AG04449 (cell line): ENCODE data around the gene DGKB.

Experiments used
- CTCF ChIA-PET: fragments of 350-600 bp; formaldehyde crosslinking; extraction: SDS; loops from one replicate; lab custom pipeline; 2021; ENCODE audit warnings: antibody characterized with exemption; lab: Yijun Ruan, JAX
- POLR2A ChIA-PET: fragments of 400-600, 350-600 bp; formaldehyde crosslinking; extraction: SDS; loops from one replicate; lab custom pipeline; 2020; ENCODE audit warnings: antibody characterized with exemption, inconsistent platforms; lab: Yijun Ruan, JAX
- DNase-seq: peaks from one replicate; pipeline ENCODE4 v3.0.0-alpha.2; 2010; ENCODE audit warnings: low read depth, low spot score
- H3K4me3 ChIP-seq: 2 replicates; pipeline ENCODE4 v1.5.1; 2011; ENCODE audit warnings: low read depth, mild to moderate bottlenecking, control low read depth, low read length
- CTCF ChIP-seq: IDR thresholded peaks from one replicate; pipeline ENCODE4 v1.5.1; 2011; ENCODE audit warnings: mild to moderate bottlenecking, moderate library complexity, low read length, control low read depth, inconsistent platforms; ENCODE audit not compliant: insufficient read depth; ENCODE audit errors: missing control alignments

DGKB gene

GRCh38 chr7:14179781-14180180 lies 722.8 kb downstream of the DGKB start:
- DNase-seq: no peak
- no peak for TF ChIP-seq CTCF
- ChIA-PET CTCF (no interaction called here), POLR2A (no interaction called here)
- H3K4me3 ChIP-seq: no peak overlapping the region

GRCh38 chr7:14177876-14178275 lies 724.7 kb downstream of the DGKB start:
- CTCF ChIA-PET: no interaction called here
- no peak for DNase-seq
- POLR2A ChIA-PET: no interaction called here
- TF ChIP-seq CTCF: no peak
- H3K4me3 ChIP-seq: no peak overlapping the region

GRCh38 chr7:14170872-14171271 lies 731.7 kb downstream of the DGKB start:
- no peak overlapping the region for H3K4me3 ChIP-seq
- ChIA-PET CTCF (no interaction called here), POLR2A (no interaction called here)
- no peak for TF ChIP-seq CTCF
- DNase-seq: no peak

- no peak overlapping the region for H3K4me3 ChIP-seq
- CTCF ChIA-PET: no interaction called here
- DNase-seq: no peak
- POLR2A ChIA-PET: no interaction called here
- no peak for TF ChIP-seq CTCF
Observed at GRCh38 chr7:14158111-14158510, 744.4 kb downstream of the DGKB start.

GRCh38 chr7:14156436-14156835 lies 746.1 kb downstream of the DGKB start:
- CTCF ChIA-PET: no interaction called here
- DNase-seq: no peak
- no peak for TF ChIP-seq CTCF
- POLR2A ChIA-PET: no interaction called here
- H3K4me3 ChIP-seq: no peak overlapping the region

- no peak for DNase-seq
- TF ChIP-seq CTCF: no peak
- POLR2A ChIA-PET: no interaction called here
- CTCF ChIA-PET: no interaction called here
- no peak overlapping the region for H3K4me3 ChIP-seq
Observed at GRCh38 chr7:14148974-14149373, 753.6 kb downstream of the DGKB start.

GRCh38 chr7:14147532-14147931 lies 755.0 kb downstream of the DGKB start:
- no peak for DNase-seq
- POLR2A ChIA-PET: no interaction called here
- CTCF ChIA-PET: no interaction called here

More at GRCh38 chr7:14147532-14147931, 755.0 kb downstream of the DGKB start:
- no peak for TF ChIP-seq CTCF
- H3K4me3 ChIP-seq: no peak overlapping the region
